Neural cell (in vitro differentiated cells): ENCODE data around the gene SIRPG.
"Not testable (repeated sequence)": the region's sequence is repeated elsewhere in the genome, so short reads cannot be mapped to it uniquely, and the experiment has no call there.

Experiments
- EP300 ChIP-seq: fragments of 450-650 bp; conservative IDR thresholded peaks from 2 replicates; pipeline ENCODE4 v1.6.1; 2014; ENCODE audit warnings: antibody characterized with exemption, mild to moderate bottlenecking, moderate library complexity; ENCODE audit not compliant: poor library complexity, severe bottlenecking
- EZH2 ChIP-seq: fragments of 200-600, 300-800 bp; shearing (Covaris generic), sonication (generic); IDR thresholded peaks from 2 replicates; pipeline ENCODE4 v1.6.1; 2014; ENCODE audit warnings: antibody characterized with exemption, low read length, borderline replicate concordance, mild to moderate bottlenecking; ENCODE audit not compliant: insufficient read depth, poor library complexity, severe bottlenecking
- MXI1 ChIP-seq: fragments of 450-650 bp; conservative IDR thresholded peaks from 2 replicates; pipeline ENCODE4 v1.6.1; 2014; ENCODE audit warnings: antibody characterized with exemption, mild to moderate bottlenecking; ENCODE audit not compliant: poor library complexity, severe bottlenecking
- POLR2AphosphoS5 ChIP-seq: IDR thresholded peaks from 2 replicates; pipeline ENCODE4 v1.6.1; 2012
- RAD21 ChIP-seq: fragments of 450-650 bp; conservative IDR thresholded peaks from 2 replicates; pipeline ENCODE4 v1.6.1; 2014; ENCODE audit warnings: antibody characterized with exemption, mild to moderate bottlenecking, moderate library complexity
- TAF1 ChIP-seq: IDR thresholded peaks from 2 replicates; pipeline ENCODE4 v1.6.1; 2012; ENCODE audit warnings: low read depth
- TF ChIP-seq, protein P1 (sequence below): fragments of 450-650 bp; IDR thresholded peaks from 2 replicates; pipeline ENCODE4 v1.5.1; 2014; ENCODE audit warnings: antibody characterized with exemption, mild to moderate bottlenecking, moderate library complexity; ENCODE audit not compliant: poor library complexity, severe bottlenecking
- TF ChIP-seq, protein P2 (sequence below): IDR thresholded peaks from 2 replicates; pipeline ENCODE4 v1.6.1; 2012; ENCODE audit warnings: borderline replicate concordance

DNA sequence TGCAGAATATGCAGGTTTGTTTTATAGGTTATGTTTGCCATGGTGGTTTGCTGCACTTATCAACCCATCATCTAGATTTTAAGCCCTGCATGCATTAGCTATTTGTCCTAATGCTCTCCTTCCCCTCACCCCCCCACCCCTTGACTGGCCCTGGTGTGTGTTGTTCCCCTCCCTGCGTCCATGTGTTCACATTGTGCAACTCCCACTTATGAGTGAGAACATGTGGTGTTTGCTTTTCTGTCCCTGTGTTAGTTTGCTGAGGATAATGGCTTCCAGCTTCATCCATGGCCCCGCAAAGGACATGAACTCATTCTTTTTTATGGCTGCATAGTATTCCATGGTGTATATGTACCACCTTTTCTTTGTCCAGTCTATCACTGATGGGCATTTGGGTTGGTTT is 18.9 kb downstream of the SIRPG start:
- not testable (repeated sequence) for TF ChIP-seq POLR2AphosphoS5, MXI1, EZH2, TAF1, EP300, RAD21
- TF ChIP-seq, protein P1, sequence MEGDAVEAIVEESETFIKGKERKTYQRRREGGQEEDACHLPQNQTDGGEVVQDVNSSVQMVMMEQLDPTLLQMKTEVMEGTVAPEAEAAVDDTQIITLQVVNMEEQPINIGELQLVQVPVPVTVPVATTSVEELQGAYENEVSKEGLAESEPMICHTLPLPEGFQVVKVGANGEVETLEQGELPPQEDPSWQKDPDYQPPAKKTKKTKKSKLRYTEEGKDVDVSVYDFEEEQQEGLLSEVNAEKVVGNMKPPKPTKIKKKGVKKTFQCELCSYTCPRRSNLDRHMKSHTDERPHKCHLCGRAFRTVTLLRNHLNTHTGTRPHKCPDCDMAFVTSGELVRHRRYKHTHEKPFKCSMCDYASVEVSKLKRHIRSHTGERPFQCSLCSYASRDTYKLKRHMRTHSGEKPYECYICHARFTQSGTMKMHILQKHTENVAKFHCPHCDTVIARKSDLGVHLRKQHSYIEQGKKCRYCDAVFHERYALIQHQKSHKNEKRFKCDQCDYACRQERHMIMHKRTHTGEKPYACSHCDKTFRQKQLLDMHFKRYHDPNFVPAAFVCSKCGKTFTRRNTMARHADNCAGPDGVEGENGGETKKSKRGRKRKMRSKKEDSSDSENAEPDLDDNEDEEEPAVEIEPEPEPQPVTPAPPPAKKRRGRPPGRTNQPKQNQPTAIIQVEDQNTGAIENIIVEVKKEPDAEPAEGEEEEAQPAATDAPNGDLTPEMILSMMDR, result not testable (repeated sequence)
- TF ChIP-seq, protein P2, sequence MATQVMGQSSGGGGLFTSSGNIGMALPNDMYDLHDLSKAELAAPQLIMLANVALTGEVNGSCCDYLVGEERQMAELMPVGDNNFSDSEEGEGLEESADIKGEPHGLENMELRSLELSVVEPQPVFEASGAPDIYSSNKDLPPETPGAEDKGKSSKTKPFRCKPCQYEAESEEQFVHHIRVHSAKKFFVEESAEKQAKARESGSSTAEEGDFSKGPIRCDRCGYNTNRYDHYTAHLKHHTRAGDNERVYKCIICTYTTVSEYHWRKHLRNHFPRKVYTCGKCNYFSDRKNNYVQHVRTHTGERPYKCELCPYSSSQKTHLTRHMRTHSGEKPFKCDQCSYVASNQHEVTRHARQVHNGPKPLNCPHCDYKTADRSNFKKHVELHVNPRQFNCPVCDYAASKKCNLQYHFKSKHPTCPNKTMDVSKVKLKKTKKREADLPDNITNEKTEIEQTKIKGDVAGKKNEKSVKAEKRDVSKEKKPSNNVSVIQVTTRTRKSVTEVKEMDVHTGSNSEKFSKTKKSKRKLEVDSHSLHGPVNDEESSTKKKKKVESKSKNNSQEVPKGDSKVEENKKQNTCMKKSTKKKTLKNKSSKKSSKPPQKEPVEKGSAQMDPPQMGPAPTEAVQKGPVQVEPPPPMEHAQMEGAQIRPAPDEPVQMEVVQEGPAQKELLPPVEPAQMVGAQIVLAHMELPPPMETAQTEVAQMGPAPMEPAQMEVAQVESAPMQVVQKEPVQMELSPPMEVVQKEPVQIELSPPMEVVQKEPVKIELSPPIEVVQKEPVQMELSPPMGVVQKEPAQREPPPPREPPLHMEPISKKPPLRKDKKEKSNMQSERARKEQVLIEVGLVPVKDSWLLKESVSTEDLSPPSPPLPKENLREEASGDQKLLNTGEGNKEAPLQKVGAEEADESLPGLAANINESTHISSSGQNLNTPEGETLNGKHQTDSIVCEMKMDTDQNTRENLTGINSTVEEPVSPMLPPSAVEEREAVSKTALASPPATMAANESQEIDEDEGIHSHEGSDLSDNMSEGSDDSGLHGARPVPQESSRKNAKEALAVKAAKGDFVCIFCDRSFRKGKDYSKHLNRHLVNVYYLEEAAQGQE, result not testable (repeated sequence)
